NCI-H2196 (cell line): ENCODE measurements around the gene PTCHD1.

Experiments used
- DNase-seq: peaks from one replicate; lab custom pipeline; 2025; ENCODE audit not compliant: unreplicated experiment; lab: John Stamatoyannopoulos, UW

PTCHD1 gene

GRCh38 chrX:23344904-23345271 is 10.2 kb downstream of the PTCHD1 start:
- DNase-seq, result no peak

DNA sequence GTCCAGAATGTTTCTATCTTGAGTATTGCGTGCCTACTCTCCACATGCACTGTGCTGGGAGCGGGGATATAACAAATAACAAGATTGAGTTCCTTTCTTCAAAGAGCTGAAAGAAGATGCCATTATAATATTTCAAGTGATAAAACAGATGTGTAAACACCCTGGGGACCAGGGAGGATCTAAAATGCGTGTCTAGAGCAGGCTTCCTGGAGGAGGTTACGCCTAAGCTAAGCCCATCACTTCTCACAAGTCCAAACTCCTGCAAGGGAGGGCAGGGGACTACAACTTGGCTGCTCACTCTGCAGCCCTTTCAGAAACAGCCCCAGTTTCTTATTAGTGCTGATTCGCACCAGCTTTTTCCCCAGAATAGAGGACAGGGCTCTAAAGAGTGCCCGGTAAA is 21.5 kb downstream of the PTCHD1 start:
- no peak for DNase-seq

DNA sequence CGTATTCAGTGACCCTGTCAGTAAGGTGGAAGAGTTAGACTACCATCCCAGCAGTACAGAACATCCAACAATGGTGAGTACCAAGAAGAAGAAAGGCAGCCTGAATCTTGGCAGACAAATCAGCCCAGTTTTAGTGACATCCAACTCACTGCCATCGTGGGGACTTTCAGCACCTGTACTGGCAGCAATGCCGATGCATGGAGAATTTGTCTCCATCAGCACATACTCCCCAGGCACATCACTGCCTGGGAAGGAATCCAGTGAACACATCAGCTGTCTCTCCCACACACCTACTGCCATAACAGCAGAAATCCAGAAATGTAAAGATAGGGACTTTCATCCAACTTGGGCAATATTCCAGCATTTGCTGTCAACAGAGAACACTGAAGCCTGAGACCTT is 29.8 kb downstream of the PTCHD1 start:
- no peak for DNase-seq

DNA sequence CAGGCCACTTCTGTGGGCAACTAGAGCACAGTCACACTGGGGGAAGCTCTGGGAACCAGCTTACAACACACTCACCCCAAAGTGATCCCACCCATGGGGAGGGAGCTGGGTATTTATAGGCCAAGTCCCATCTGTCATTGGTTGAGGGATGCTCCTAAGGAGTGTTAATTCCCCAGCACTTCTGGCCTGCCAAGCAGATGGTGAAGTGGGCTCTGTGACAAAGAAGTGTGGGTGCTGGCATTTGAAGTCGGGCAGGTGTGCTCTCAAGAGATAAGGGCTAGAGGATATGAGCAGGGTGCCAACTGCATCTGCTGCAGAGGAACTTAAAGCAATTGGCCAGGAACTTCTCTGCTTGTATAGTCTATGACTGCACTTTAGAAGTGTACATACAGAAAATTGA is 30.9 kb downstream of the PTCHD1 start:
- peak; percentile 8 for DNase-seq

- DNase-seq, result no peak
Measured at GRCh38 chrX:23366914-23367313, 32.3 kb downstream of the PTCHD1 start.

DNA sequence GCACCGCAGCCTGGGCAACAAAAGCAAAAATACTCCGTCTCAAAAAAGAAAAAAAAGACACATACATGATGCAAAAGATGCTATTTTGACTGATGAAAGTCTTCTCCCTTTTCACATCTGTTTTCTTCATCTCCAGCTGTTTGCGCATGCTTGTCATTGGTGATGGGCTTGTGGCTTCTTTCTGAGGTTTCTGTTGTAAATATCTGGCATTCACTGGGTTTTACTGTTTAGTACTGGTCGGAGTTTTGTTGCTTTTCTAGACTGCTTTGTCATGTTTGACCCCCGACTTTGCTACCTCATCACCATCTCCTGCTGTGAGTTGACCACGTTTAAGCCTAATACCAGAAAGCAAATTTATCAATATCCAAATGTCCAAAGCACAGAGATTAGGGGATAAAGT is 34.4 kb downstream of the PTCHD1 start:
- no peak for DNase-seq

DNA sequence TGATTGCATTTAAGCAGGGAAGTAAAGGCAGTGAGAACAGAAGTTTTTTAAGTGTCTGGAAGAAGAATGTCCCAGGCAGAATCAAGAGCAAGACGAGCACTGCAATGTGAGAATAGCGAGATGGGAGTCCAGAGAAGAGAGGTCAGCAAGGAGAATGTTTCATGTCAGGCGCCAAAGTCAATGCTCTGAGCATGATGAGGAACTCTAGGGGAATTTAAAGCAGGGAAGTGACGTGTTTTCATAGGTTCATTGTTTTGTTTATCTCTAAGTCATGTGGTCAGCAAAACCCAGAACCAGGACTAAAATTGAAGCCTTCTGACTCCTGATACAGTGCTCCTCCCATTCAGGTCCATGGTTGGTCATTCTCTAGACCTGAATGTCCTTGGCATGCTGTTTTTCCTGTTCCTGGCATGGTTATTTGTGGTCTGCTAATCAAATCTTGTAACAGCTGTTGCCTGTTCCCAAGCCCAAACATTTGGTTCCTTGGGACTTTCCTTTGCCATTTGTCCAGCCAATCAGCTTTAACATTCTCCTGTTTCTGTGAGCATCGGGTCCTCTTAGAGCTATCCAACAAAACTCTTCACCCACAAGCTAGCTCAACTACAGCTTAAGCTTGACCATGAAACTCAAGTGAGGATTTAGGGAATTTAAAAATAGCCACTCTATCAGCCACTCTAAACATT is 37.7 kb downstream of the PTCHD1 start:
- DNase-seq, result no peak

- no peak for DNase-seq
Measured at GRCh38 chrX:23373129-23373804, 38.6 kb downstream of the PTCHD1 start.

DNA sequence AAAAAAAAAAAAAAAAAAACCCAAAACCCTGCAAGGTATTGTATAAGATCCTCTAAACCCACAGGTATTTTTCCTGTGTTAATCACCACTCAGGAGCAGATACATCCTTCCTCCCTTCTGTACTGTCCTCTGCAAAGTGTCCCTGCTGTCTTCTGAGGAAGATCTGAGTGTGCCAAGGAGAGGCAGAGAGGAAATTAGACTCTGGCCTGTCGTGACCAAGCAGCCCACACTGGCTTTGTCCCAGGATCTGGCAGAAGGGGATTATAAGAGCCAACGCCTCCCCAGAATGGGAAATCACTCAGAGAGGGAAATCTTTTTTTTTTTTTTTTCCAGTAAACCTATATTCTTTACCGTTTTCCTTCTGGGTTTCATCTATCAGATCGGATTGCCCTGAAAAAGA is 39.6 kb downstream of the PTCHD1 start:
- DNase-seq, result no peak

DNA sequence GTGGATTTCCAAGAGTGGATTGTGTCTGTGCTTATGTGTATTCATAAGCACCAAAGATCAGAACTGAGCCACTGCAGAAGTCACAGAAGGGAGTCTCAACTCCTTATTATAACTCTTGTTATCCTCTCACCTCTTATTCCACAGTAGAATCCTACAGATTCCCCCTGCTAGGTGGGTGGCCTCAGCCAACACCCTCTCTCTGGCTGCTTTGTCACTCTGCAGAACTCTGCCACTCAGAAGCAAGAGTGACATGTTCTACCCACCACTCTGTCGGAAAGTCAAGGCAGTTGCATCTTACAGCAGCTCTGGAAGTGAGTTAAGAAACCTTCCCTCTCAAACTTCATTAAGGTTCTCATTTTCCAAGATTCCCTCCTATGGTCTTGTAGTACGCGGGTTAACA is 41.9 kb downstream of the PTCHD1 start:
- DNase-seq, result no peak

DNA sequence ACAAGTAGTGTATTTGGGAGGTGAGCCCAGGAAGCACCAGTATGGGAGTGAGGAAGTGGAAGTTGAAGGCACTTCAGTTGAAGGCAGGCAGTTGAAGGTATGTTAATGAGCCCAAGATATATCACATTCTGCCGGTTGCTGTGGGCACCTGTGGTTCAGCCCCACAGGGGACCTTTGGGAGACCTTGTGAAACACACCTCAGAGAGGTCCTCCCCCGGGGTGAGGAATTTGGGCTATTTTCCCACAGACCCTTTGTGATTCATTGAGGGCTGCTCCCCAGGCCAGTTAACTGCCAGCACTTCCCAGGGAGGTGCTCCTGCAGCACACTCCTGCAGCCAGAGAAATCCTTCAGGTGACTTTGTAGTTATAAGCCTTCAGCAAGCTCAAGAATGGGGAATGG is 45.9 kb downstream of the PTCHD1 start:
- no peak for DNase-seq

GRCh38 chrX:23381099-23382087 is 46.7 kb downstream of the PTCHD1 start:
- no peak for DNase-seq

GRCh38 chrX:23382572-23382971 is 47.9 kb downstream of the PTCHD1 start:
- no peak for DNase-seq

- DNase-seq, result no peak
Measured at GRCh38 chrX:23383411-23383810, 48.8 kb downstream of the PTCHD1 start.

DNA sequence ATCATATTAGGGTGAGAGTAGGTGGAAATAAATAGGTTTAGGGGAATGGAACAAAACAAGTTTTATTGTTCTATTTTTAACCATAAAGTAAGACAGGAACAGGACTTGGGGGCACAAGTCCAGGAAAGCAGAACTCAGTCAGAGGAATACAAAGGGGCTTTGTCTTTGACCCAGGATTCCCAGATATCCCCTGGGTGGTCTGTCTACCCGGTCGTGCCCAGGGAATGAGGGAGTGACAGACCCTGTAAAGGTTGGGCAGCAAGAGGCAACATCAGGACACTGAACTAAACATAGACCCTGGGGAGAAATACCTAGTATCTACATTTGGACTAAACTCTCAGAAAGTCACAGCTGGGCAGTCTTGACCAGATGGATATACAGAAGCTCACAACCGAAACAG is 50.6 kb downstream of the PTCHD1 start:
- DNase-seq, result no peak

- DNase-seq, result no peak
Measured at GRCh38 chrX:23386260-23386659, 51.6 kb downstream of the PTCHD1 start.

DNA sequence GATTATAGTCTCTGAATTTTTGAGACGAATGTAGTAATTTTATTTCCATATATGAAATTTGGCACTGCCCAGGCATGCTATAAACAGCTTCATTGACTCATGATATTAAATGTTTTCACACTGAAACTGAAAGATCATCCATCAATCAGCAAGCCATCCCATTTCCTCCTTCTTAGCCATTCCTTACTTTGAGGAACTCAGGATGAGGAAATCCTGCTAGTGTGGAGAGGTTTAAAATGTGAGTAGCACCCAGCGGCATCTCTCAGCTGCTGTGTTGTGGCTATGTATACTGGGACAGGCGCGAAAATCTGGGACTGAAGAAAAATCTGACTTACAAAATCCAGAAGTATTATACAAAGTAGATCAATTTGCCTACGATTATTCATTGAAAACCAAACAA is 52.1 kb downstream of the PTCHD1 start:
- DNase-seq, result no peak

- DNase-seq, result no peak
Measured at GRCh38 chrX:23387550-23388184, 53.0 kb downstream of the PTCHD1 start.

- no peak for DNase-seq
Measured at GRCh38 chrX:23389196-23389792, 54.6 kb downstream of the PTCHD1 start.

DNA sequence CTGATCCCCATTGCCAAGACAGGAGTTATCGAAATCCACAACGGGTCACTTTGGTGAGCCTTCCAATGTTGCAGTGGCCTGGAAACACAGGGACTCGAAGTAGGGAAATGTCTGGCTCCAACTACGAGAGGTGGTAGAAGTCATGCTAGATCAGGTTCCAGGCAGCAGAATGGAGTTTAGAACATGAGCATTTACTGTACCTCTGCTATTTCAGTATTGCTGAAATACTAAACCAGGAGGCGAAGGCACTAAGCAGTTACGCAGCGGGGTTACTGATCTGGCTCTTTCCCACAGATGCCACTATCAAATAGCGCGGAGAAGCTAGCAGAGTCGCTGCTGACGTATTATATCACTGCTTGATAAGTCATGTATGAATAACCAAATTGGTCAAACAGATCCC is 56.3 kb downstream of the PTCHD1 start:
- DNase-seq, result no peak

DNA sequence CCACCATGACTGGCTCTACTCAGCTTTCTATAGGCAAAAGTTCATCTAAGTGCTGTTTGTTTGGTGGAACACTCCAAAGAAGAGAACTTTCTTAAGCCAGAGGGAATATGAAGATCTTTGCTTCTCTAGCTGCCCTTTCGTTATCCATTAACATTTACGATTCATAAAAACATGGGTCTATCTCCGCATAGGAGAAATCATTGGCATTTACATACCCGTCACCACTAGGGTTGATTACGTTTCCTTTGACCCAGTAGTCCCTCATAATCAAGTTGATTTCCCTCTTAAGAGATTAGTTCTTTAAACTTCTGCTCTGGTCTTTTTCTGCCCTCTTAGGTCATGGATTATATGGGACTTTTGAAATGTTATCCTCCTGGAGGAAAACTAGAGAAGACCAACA is 57.5 kb downstream of the PTCHD1 start:
- DNase-seq, result no peak
